Forelimb muscle (tissue), 1 donor: Measurements from ENCODE around the gene PRB3. TPM values are rescaled to one million over a fixed set of nuclear protein-coding genes. Genes with fewer than 3 reads are reported as not detected.

ENCODE experiments used
- DNase-seq: peaks from one replicate; pipeline ENCODE4 v3.0.0-alpha.2; 2013; ENCODE audit warnings: low read depth
- polyA plus RNA-seq: library from polyadenylated mRNA; unstranded; fragments of 120-200 nt; gene quantifications from one replicate; pipeline ENCODE4 v1.2.1, GENCODE V29; 2013; ENCODE audit not compliant: insufficient read length

The PRB3 gene
- polyA plus RNA-seq: not detected

DNA sequence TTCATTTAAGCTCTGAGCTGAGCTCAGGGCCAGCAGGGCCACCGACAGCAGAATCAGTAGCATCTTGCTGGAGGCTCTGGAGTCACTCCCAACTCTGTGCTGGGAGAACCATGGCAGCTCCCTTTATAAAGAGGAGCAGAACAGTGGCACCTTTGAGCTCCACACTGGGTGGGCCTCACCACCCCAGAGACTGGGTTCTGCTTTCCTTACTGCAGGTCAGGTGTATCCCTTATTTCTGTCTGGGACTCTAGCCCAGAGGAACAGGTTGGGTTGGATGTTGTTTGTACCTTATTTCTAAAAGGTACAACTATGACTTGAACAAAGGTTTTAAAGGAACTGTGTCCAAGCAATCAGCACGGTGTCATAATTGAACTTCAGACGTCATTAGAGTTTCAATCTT lies at the start of gene PRB3:
Gene PRB3 (minus strand): TSS at position 101 of the 400 bp plus-strand sequence. CDS start 38 bp downstream, at position 63.
- no peak for DNase-seq

DNA sequence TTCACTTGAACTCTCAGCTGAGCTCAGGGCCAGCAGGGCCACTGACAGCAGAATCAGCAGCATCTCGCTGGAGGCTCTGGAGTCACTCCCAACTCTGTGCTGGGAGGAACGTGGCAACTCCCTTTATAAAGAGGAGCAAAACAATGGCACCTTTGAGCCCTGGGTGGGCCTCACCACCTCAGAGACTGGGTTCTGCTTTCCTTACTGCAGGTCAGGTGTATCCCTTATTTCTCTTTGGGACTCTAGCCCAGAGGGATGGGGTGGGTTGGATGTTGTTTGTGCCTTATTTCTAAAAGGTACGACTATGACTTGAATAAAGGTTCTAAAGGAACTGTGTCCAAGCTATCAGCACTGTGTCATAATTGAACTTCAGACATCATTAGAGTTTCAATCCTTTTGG lies 40.8 kb upstream of the PRB3 start, which contains the start of gene PRB4:
Gene PRB4 (minus strand): TSS at position 101 of the 400 bp plus-strand sequence. CDS start 38 bp downstream, at position 63.
- no peak for DNase-seq

DNA sequence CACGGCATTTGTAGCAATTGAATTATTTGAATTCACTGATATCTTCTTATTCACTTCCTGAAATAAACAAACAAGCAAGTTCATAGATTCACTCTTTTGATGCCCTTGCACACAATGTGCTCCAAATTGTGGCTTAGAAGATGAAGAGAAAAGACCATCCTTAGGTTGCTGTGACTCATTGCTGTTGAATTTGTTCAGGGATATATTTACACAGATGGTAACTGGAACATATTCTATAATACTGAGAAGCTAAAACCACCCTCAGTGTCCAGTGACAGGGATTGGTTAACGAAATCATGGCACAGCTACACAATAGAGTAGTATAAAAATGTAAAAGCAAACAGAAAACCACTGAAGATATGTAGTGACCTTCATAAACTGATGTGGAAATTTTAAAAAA lies 37.6 kb upstream of the PRB3 start:
- DNase-seq: no peak

DNA sequence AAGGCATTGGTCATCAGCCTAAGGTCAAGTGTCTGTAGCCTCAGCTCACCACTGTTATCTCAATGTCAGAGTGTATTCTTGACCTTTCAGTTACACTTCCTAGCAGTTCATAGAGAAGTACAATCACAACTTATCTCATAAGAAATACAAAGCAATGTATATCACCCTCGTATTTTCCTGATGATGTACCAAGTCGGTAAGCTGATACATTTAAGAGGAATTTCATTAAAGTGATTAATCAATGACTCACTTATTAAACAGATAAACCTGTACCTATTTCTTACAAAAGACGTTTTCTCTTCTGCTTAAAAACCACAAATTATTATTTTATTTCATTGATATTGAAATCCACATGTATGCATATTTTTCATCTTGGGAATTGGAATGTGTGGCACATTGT lies 3.9 kb upstream of the PRB3 start:
- no peak for DNase-seq

DNA sequence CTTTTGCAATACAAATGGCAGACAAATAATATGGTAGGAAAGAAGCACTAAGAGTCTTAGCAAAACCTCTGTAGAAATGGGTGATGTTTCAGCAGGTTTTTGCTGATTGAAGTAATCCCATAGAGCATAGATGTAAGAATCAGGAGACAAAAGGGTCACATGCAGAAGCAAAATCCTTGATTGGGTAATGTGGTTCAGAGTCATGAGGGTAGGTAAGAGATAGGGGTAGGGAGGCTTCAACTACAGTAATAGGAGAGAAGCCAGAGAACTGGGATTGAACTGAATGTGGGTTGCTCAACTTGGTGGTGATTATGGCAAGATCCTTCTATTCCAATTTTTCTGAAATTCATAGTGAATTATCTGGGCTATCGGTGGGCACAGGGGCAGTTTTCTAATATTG lies 5.0 kb downstream of the PRB3 start:
- no peak for DNase-seq

DNA sequence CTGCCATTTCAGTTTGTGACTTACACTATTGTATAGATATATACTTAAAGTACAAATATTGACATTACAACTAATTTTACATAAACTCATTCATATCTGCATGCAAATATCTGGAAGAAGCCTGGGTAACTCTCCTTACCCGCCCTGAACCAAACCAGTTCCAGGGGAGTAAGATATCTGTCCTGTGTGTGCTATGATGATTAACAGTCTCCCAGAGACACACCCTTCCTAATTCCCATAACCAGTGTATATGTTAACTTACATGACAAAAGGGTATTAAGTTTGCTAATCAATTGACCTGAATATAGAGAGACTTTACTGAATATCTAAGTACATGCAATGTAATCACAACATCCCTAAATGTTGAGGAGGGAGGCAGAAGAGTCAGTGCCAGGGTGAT lies 23.0 kb downstream of the PRB3 start:
- no peak for DNase-seq

DNA sequence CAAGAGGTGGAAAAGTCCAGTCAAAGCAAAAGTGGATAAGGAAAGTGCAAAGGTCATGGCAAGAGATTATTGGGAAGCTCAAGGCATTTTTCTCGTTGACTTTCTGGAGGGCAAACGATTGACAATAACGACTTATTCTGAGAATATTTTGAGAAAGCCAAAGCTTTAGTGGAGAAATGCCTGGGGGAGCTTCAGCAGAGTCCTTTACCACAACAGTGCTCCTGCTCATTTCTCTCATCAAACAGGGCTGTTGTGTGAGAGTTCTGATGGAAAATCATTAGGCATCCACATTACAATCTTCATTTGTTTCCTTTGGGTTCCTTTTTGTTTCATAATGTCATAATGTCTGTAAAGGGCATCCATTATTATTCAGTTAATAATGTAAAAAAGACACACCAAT lies 26.9 kb downstream of the PRB3 start:
- DNase-seq: no peak

DNA sequence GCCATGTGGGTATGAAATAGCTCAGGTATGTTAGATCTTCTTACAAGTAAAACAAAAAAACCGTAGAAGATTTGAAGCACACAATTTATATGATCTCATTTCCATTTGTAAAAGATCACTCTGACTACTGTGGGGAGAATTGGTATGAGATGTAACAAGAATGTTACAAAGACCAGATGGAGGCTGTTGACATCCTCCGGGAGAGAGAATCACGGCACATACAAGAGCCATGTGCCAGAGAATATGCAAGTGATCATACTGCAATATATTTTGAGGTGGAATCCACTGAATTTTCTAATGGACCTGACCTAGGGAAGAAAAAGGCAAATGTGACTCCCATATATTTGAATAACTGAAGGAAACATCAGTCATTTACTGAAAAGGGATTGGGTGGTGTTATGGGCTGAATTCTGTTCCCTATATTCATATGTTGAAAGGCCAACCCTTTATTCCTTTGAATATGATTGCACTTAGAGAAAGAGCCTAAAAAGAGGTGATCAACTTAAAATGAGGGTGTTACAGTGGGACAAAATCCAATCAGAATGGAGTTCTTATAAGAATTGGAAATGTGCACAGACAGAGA lies 29.1 kb downstream of the PRB3 start:
- DNase-seq: no peak

DNA sequence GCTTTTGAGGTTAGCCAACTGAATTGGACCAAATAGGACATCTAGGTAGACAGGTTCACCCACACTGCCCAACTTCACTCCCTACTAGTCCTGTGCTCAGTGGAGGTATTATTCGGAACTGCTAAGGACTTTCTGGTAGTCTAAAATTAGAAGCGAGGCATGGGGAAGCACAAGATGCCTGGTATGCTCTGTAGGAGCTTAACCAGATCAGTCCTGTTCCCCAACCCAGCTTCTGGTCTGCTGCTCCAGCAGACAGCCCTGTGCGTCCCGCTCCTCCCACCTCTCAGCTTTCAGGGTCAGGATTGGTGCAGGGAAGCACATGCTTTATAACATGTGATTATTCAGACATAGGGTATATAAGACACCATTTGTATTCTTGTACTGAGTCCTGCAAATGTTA lies 31.2 kb downstream of the PRB3 start:
- DNase-seq: no peak

DNA sequence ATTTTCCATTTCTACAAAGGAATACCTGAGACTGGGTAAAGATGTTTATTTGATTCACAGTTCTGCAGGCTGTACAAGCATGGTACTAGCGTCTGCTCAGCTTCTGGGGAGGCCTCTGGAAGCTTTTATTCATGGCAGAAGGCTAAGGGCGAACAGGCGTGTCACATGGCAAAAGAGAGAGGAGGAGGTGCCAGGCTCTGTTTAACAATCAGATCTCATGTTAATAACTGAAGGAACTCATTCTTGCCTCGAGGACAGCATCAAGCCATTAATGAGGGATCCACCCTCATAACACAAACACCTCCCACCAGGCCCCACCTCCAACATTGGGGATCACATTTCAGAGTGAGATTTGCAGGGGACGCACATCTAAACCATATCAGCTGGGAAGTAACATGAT lies 36.0 kb downstream of the PRB3 start:
- no peak for DNase-seq

DNA sequence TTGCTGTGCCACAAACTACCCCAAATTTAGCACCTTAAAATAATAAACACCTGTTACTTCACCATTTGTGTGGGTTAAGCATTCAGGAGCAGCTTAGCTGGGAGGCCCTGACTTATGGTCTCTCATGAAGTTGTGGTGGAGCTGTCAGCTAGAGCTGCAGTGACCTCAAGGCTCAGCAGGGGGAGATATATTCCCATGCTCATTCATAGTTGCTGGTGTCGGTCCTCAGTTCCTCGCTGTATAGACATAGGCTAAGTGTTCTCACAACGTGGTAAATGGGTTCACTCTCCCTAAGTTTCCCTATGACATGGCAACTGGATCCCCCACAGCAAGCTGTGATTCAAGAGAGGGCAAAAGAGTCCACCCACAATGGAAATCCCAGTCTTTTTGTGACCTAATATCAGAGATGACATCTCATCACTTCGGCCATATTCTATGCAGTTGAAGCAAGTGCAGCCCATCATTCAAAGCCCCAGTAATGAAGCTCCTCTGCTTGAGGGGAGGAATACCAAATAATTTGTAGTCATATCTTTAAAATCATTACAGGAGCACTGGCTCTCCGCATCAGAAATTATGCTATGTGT lies 41.1 kb downstream of the PRB3 start:
- DNase-seq: no peak

DNA sequence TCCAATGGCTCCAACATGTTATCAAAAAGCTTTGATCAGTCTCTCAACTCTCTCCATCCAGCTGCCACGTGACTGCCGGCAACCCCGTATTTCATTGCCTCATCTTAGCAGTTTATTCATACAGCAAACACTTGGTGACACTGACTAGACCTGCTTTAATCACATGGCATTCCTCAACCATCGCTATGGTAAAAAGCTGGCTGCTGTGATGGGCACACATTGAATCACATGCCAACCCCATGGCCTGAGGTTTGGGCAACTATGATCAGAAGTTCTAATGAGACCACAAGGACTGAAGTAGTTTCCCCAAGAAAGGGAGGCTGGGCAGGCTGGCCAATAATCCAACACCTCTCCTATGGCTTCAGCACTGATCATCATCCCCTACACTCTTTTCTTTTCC lies 42.1 kb downstream of the PRB3 start:
- no peak for DNase-seq

Other genes starting within 250 kb of the PRB3 start
- 1.3 TPM for gene TAS2R19, start 247.1 kb downstream of the PRB3 start, polyA plus RNA-seq
- 0.73 TPM for gene TAS2R31, start 238.3 kb downstream of the PRB3 start, polyA plus RNA-seq
- gene TAS2R46, start 207.4 kb downstream of the PRB3 start, polyA plus RNA-seq: 0.35 TPM
- 0.35 TPM for gene TAS2R43, start 177.4 kb downstream of the PRB3 start, polyA plus RNA-seq
- 0.39 TPM for gene TAS2R30, start 135.1 kb downstream of the PRB3 start, polyA plus RNA-seq
- 12.3 TPM for gene SMIM10L1, start 98.5 kb downstream of the PRB3 start, polyA plus RNA-seq
- gene TAS2R42, start 82.8 kb downstream of the PRB3 start, polyA plus RNA-seq: not detected
- not detected for gene PRB4, start 40.7 kb upstream of the PRB3 start, polyA plus RNA-seq
- not detected for gene PRB2, start 125.9 kb upstream of the PRB3 start, polyA plus RNA-seq